Subcutaneous abdominal adipose tissue (tissue), 5 donors: ENCODE results near the gene ITSN1.
A peak's percentile ranks its signal among the peaks of the same experiment; 100 is the strongest.
"Not testable (repeated sequence)": the region's sequence is repeated elsewhere in the genome, so short reads cannot be mapped to it uniquely, and the experiment has no call there.

Experiments used
- H3K27ac ChIP-seq: one replicate; pipeline ENCODE4 v1.7.0; 2013; ENCODE audit warnings: low read depth, mild to moderate bottlenecking, inconsistent platforms, low read length, moderate library complexity
- H3K27me3 ChIP-seq, 5 donors: one replicate each; pipeline ENCODE4 v1.7.0; 2013; ENCODE audit warnings: low read length in 5 of 5, inconsistent platforms in 1 of 5; ENCODE audit not compliant: control insufficient read depth in 5 of 5, insufficient read depth in 4 of 5
- H3K36me3 ChIP-seq, 5 donors: one replicate each; pipeline ENCODE4 v1.7.0; 2013; ENCODE audit warnings: low read length in 5 of 5; ENCODE audit not compliant: control insufficient read depth in 5 of 5, insufficient read depth in 5 of 5
- H3K4me1 ChIP-seq, 5 donors: one replicate each; pipeline ENCODE4 v1.7.0; 2013; ENCODE audit warnings: low read length in 5 of 5, mild to moderate bottlenecking in 3 of 5, moderate library complexity in 1 of 5; ENCODE audit not compliant: control insufficient read depth in 5 of 5, insufficient read depth in 5 of 5
- H3K4me3 ChIP-seq, 5 donors: one replicate each; pipeline ENCODE4 v1.7.0; 2013; ENCODE audit warnings: low read length in 5 of 5, low read depth in 1 of 5
- H3K9ac ChIP-seq, 5 donors: one replicate each; pipeline ENCODE4 v1.7.0; 2013; ENCODE audit warnings: low read length in 5 of 5, mild to moderate bottlenecking in 4 of 5, moderate library complexity in 3 of 5
- H3K9me3 ChIP-seq, 5 donors: one replicate each; pipeline ENCODE4 v1.7.0; 2013; ENCODE audit warnings: low read length in 5 of 5; ENCODE audit not compliant: control insufficient read depth in 5 of 5
- donor health status: healthy.
- donor health status: healthy.
- donor health status: healthy.
- donor health status: healthy.
- donor health status: healthy.

Gene ITSN1

GRCh38 chr21:33642027-33642895 lies at the start of gene ITSN1:
ITSN1 (plus strand) TSS chr21:33642501; CDS start chr21:33718829, 76,328 bp downstream.
- Histone ChIP-seq H3K9me3 (no peaks in the 10 kb centered on the region), H3K36me3 (no peaks in the 10 kb centered on the region), H3K4me3 (peak within 1 kb of the TSS; percentile 87 to 95 (median 94)), H3K9ac (peak within 1 kb of the TSS; percentile 84 to 93 (median 86)), H3K4me1 (peaks cover 5 to 50% (median 42%) of the 10 kb centered on the region in 5 donors), H3K27me3 (no peaks in the 10 kb centered on the region), H3K27ac (peak within 1 kb of the TSS; percentile 90)

GRCh38 chr21:33598051-33598450 lies 44.2 kb upstream of the ITSN1 start:
- H3K9me3 ChIP-seq = no peaks in the 10 kb centered on the region
- no peaks in the 10 kb centered on the region for H3K4me1 ChIP-seq
- no peak overlapping the region for H3K4me3 ChIP-seq
- H3K27ac ChIP-seq = no peak overlapping the region
- peaks cover 38 to 68% (median 50%) of the 10 kb centered on the region in 5 donors for H3K36me3 ChIP-seq
- no peaks in the 10 kb centered on the region for H3K27me3 ChIP-seq
- no peak overlapping the region for H3K9ac ChIP-seq

GRCh38 chr21:33608559-33608958 lies 33.7 kb upstream of the ITSN1 start:
- H3K4me1 ChIP-seq = no peaks in the 10 kb centered on the region
- H3K36me3 ChIP-seq = peaks cover 19 to 37% (median 29%) of the 10 kb centered on the region in 5 donors
- no peak overlapping the region for H3K9ac ChIP-seq
- H3K27ac ChIP-seq = no peak overlapping the region
- no peaks in the 10 kb centered on the region for H3K9me3 ChIP-seq
- H3K27me3 ChIP-seq = no peaks in the 10 kb centered on the region
- H3K4me3 ChIP-seq = no peak overlapping the region

- Histone ChIP-seq H3K36me3 (peaks cover 24 to 41% (median 26%) of the 10 kb centered on the region in 5 donors), H3K9ac (no peak overlapping the region), H3K27ac (no peak overlapping the region), H3K9me3 (no peaks in the 10 kb centered on the region), H3K27me3 (no peaks in the 10 kb centered on the region), H3K4me1 (no peaks in the 10 kb centered on the region), H3K4me3 (no peak overlapping the region)
These were observed 31.1 kb upstream of the ITSN1 start for GRCh38 chr21:33611006-33611744.

- H3K9ac ChIP-seq, H3K9me3 ChIP-seq, H3K27me3 ChIP-seq, H3K27ac ChIP-seq, H3K4me3 ChIP-seq, H3K4me1 ChIP-seq: not testable (repeated sequence)
- peaks cover 17 to 34% (median 25%) of the 10 kb centered on the region in 5 donors for H3K36me3 ChIP-seq
These were observed 24.7 kb upstream of the ITSN1 start for GRCh38 chr21:33617565-33617964.

DNA sequence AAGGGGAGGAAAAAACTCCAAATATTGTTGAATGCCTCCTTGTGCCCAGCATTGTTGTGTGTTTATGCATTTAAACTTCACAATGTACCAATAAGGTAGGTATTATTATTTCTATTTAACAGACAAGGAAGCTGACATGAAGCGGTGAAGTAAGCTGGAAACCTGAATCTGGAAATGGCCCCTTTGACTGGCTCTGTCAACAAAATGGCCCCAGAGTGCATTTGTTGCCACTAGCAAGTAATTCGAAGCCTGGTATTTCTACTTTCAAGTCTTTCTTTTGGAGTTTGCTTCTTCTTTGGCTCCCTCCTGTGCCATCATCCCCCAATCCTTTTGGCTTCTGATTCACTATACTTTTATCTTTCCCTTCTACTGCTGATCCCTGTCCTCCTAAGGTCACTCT lies 23.9 kb upstream of the ITSN1 start:
- Histone ChIP-seq H3K4me3 (no peak overlapping the region), H3K4me1 (no peaks in the 10 kb centered on the region), H3K9ac (no peak overlapping the region), H3K27me3 (no peaks in the 10 kb centered on the region), H3K36me3 (peaks cover 12 to 27% (median 20%) of the 10 kb centered on the region in 5 donors), H3K27ac (no peak overlapping the region), H3K9me3 (no peaks in the 10 kb centered on the region)

DNA sequence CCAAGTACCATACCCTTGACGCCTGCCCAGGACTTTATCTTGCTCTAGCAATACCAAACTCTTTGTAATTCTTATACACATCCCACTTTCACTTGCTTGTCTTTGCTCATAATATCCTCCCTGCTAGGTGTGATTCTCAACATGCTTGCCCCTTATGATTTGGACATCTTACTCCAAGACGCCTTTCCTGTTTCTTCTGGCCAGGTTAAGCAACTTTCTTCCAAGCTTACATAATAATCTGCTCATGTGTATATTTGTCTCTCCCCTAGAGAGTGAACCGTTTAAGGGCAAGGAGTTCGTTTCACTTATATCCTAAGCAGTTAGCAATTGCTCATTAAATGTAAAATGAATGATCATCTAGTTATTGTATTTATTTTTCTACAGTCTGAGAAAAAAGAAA lies 22.6 kb upstream of the ITSN1 start:
- Histone ChIP-seq H3K4me1 (no peaks in the 10 kb centered on the region), H3K36me3 (peaks cover 6 to 33% (median 15%) of the 10 kb centered on the region in 5 donors), H3K4me3 (no peak overlapping the region), H3K9ac (no peak overlapping the region), H3K27ac (no peak overlapping the region), H3K27me3 (no peaks in the 10 kb centered on the region), H3K9me3 (no peaks in the 10 kb centered on the region)

DNA sequence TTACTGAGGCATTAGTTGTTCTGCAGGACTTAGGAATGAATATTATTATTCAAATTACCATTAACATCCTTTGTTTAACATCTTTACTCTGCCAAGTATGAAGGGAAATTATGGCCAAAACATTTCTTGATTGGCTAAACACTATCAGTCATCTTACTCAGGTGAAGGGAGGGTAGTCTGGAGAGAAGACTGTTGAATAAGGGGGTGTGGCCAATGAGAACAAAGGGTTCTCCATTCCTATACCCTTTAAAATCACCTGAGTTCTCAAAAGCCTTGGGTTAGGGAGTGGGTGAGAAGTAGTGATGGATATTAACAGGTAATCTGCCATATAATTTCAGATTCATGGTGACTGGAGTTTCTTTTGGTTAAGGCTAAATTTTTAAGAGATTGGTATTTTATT lies 20.0 kb upstream of the ITSN1 start:
- Histone ChIP-seq H3K27me3 (no peaks in the 10 kb centered on the region), H3K9me3 (no peaks in the 10 kb centered on the region), H3K27ac (no peak overlapping the region), H3K4me1 (peaks cover 0 to 3% (median 0%) of the 10 kb centered on the region in 5 donors), H3K4me3 (no peak overlapping the region), H3K36me3 (peaks cover 6 to 33% (median 15%) of the 10 kb centered on the region in 5 donors), H3K9ac (no peak overlapping the region)

DNA sequence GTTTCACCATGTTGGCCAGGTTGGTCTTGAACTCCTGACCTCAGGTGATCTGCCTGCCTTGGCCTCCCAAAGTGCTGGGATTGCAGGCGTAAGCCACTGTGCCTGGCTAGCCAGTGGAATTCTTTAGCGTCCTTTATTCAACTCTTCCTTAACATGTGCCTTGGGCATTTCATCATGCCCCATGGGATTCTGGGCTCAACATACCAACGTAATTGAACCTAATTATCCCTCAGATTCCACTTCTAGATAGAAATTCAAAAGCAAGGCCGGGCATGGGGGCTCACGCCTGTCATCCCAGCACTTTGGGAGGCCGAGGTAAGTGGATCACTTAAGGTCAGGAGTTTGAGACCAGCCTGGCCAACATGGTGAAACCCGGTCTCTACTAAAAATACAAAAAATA lies 16.1 kb upstream of the ITSN1 start:
- not testable (repeated sequence) for H3K9ac ChIP-seq, H3K4me3 ChIP-seq, H3K27me3 ChIP-seq, H3K4me1 ChIP-seq, H3K27ac ChIP-seq, H3K9me3 ChIP-seq
- H3K36me3 ChIP-seq = peaks cover 10 to 26% (median 23%) of the 10 kb centered on the region in 5 donors

DNA sequence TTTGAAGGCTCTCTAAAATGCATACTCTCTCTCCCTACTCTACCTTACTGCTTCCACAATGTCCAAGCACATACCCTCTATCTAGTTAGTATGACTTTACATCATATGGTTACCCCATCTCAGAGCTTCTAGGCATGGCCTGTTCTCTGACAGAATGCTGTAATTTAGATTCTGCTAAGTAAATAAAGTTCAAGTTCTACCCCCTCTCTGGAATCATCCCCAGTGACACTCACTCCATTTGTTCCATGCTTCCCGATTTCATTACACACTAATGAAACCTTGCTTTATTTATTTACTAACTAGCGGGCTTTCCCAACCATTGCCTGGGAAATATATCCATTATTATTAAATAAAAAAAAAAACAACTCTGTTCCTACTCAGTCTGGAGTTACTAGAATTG lies 8.0 kb upstream of the ITSN1 start:
- no peaks in the 10 kb centered on the region for H3K27me3 ChIP-seq
- no peak overlapping the region for H3K27ac ChIP-seq
- no peak overlapping the region for H3K9ac ChIP-seq
- no peaks in the 10 kb centered on the region for H3K4me1 ChIP-seq
- H3K4me3 ChIP-seq = no peak overlapping the region
- no peaks in the 10 kb centered on the region for H3K9me3 ChIP-seq
- peaks cover 4 to 15% (median 10%) of the 10 kb centered on the region in 5 donors for H3K36me3 ChIP-seq
